ENCODE data around the gene TGIF1. TPM values are rescaled to one million over a fixed set of nuclear protein-coding genes. Genes with fewer than 3 reads are reported as not detected.

Gene TGIF1
- total and polyA plus RNA-seq, 2 of the 4 experiments (the other 2 are of a cell fraction) = 62.1 to 118 TPM

GRCh38 chr18:3486512-3486911, 36.5 kb downstream of the TGIF1 start:
- no peaks in the 10 kb centered on the region for H3K9me3 ChIP-seq (ENCODE audit: control insufficient read depth, insufficient read depth, low read length)
- H4K20me1 ChIP-seq (ENCODE audit: insufficient read depth, low read length) = no peaks in the 10 kb centered on the region
- no peak overlapping the region for H2AK5ac ChIP-seq (ENCODE audit: low read depth, low read length)
- no peaks in the 10 kb centered on the region for H3K36me3 ChIP-seq (ENCODE audit: control insufficient read depth, insufficient read depth, low read length)
- no peak overlapping the region for H3K23ac ChIP-seq (ENCODE audit: low read depth, low read length)
- H3K56ac ChIP-seq (ENCODE audit: extremely low read depth, insufficient read depth, low read length) = no peak overlapping the region
- H3K9me1 ChIP-seq (ENCODE audit: insufficient read depth, low read length) = no peaks in the 10 kb centered on the region
- H3K9ac ChIP-seq (ENCODE audit: low read depth, low read length) = no peak overlapping the region
- no peaks in the 10 kb centered on the region for H3K27me3 ChIP-seq (ENCODE audit: control insufficient read depth, insufficient read depth, low read length)
- H3K4me1 ChIP-seq (ENCODE audit: control insufficient read depth, insufficient read depth, low read length) = no peaks in the 10 kb centered on the region; the same call in 1 of the 2 replicates
- H3K4me3 ChIP-seq (ENCODE audit: insufficient read depth, low read depth, low read length) = no peak overlapping the region
- H4K5ac ChIP-seq (ENCODE audit: low read depth, low read length) = no peak overlapping the region
- no peaks in the 10 kb centered on the region for H3K79me1 ChIP-seq (ENCODE audit: low read depth in 1 of 2, low read length in 2 of 2)
- in situ Hi-C loops (cut with MboI; ENCODE audit: low sequenced_read_pairs) = no loop called here
- CTCF ChIA-PET = no interaction called here
- TF ChIP-seq NFE2L2 (IDR thresholded peaks at IDR 0.05; ENCODE audit: low read depth, low read length) (no peak), MAZ (IDR thresholded peaks at IDR 0.05; ENCODE audit: borderline replicate concordance, low read depth, low read length) (no peak), RFX5 (IDR thresholded peaks at IDR 0.05; ENCODE audit: low read depth, low read length) (no peak), POLR2A (IDR thresholded peaks at IDR 0.05; ENCODE audit: low read depth, low read length) (no peak), MXI1 (IDR thresholded peaks at IDR 0.05; ENCODE audit: borderline replicate concordance, low read depth, low read length) (no peak), FOS (IDR thresholded peaks at IDR 0.05; ENCODE audit: low read depth, low read length) (no peak), CHD1 (IDR thresholded peaks at IDR 0.05; ENCODE audit: low read depth, low read length) (no peak), RCOR1 (IDR thresholded peaks at IDR 0.05; ENCODE audit: insufficient replicate concordance, low read length) (no peak), BHLHE40 (IDR thresholded peaks at IDR 0.05; ENCODE audit: low read depth, low read length) (no peak), CTCF (conservative IDR thresholded peaks at IDR 0.05; ENCODE audit: low read depth, low read length) (no peak), SMC3 (IDR thresholded peaks at IDR 0.05; ENCODE audit: low read depth, low read length) (no peak)
- TF ChIP-seq, protein P1, sequence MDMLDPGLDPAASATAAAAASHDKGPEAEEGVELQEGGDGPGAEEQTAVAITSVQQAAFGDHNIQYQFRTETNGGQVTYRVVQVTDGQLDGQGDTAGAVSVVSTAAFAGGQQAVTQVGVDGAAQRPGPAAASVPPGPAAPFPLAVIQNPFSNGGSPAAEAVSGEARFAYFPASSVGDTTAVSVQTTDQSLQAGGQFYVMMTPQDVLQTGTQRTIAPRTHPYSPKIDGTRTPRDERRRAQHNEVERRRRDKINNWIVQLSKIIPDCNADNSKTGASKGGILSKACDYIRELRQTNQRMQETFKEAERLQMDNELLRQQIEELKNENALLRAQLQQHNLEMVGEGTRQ (IDR thresholded peaks at IDR 0.05; ENCODE audit: low read depth, low read length) = no peak
- no peak overlapping the region for H3K18ac ChIP-seq (ENCODE audit: low read depth, low read length)
- ATAC-seq (ENCODE audit: low read depth) = no peak
- no peak overlapping the region for H2BK20ac ChIP-seq (ENCODE audit: low read depth, low read length)
- no peak overlapping the region for H4K8ac ChIP-seq (ENCODE audit: low read depth in 2 of 2, low read length in 2 of 2)
- WGBS, 2 experiments (ENCODE audit: extremely low coverage in 2 of 2, insufficient read length in 1 of 2) = 79% methylated on average over 4 of the region's 7 CpGs; no CpG with 5 or more reads in 1 of the 2 experiments
- intact Hi-C loops (cut with micrococcal nuclease) = no loop called here
- no TSS peak for BruUV-seq (replicated peaks)
- H3K27ac ChIP-seq (ENCODE audit: insufficient read depth, low read length) = no peak overlapping the region
- H2BK15ac ChIP-seq (ENCODE audit: low read depth, low read length) = no peak overlapping the region
- H2BK5ac ChIP-seq (ENCODE audit: low read depth, low read length, poor library complexity, severe bottlenecking) = no peak overlapping the region
- H3K14ac ChIP-seq (replicated peaks; ENCODE audit: low read depth, low read length) = no peak overlapping the region
- no peak overlapping the region for H2AFZ ChIP-seq (replicated peaks; ENCODE audit: low read length, poor library complexity)
- no peak overlapping the region for H3K4me2 ChIP-seq (ENCODE audit: low read depth, low read length)
- H2AK9ac ChIP-seq (replicated peaks; ENCODE audit: low read depth, low read length, poor library complexity) = no peak overlapping the region
- H2BK120ac ChIP-seq (ENCODE audit: low read depth, low read length) = no peak overlapping the region
- dilution Hi-C loops (cut with HindIII; ENCODE audit: low sequenced_read_pairs, unreplicated experiment) = no loop called here
- DNase-seq = no peak
- H4K91ac ChIP-seq (ENCODE audit: insufficient read depth, low read depth, low read length) = no peak overlapping the region
- no peak overlapping the region for H3K4ac ChIP-seq (ENCODE audit: low read depth, low read length)
- POLR2A ChIA-PET (ENCODE audit: unreplicated experiment) = no interaction called here

All from IMR-90 (cell line).